H9 (cell line): ENCODE data around the gene LRRC40. TPM values are rescaled to one million over a fixed set of nuclear protein-coding genes. Genes with fewer than 3 reads are reported as not detected.

Source experiments
- DNase-seq: peaks from one replicate; pipeline ENCODE4 v3.0.0-alpha.2; 2017
- H2AFZ ChIP-seq: one replicate; pipeline ENCODE4 v1.6.1; 2013; ENCODE audit warnings: mild to moderate bottlenecking, low read length, control low read depth, moderate library complexity
- H2AK5ac ChIP-seq: 2 replicates; pipeline ENCODE4 v1.6.1; 2013; ENCODE audit warnings: low read length, control low read depth, mixed read lengths; ENCODE audit not compliant: insufficient read length
- H2BK120ac ChIP-seq: one replicate; pipeline ENCODE4 v1.6.1; 2013; ENCODE audit warnings: low read depth, mild to moderate bottlenecking, low read length, control low read depth, inconsistent platforms; ENCODE audit not compliant: poor library complexity, severe bottlenecking
- H2BK12ac ChIP-seq: 2 replicates; pipeline ENCODE4 v1.6.1; 2013; ENCODE audit warnings: low read length, control low read depth, mixed read lengths, low read depth; ENCODE audit not compliant: insufficient read length
- H2BK15ac ChIP-seq: 2 replicates; pipeline ENCODE4 v1.6.1; 2013; ENCODE audit warnings: low read depth, low read length, control low read depth
- H2BK20ac ChIP-seq: one replicate; pipeline ENCODE4 v1.6.1; 2013; ENCODE audit warnings: low read depth, mild to moderate bottlenecking, low read length, control low read depth, inconsistent platforms; ENCODE audit not compliant: poor library complexity, severe bottlenecking
- H2BK5ac ChIP-seq: 2 replicates; pipeline ENCODE4 v1.6.1; 2013; ENCODE audit warnings: low read length, control low read depth, mixed read lengths; ENCODE audit not compliant: insufficient read length
- H3K14ac ChIP-seq: 2 replicates; pipeline ENCODE4 v1.6.1; 2013; ENCODE audit warnings: low read length, control low read depth; ENCODE audit not compliant: insufficient read depth
- H3K18ac ChIP-seq: 2 replicates; pipeline ENCODE4 v1.6.1; 2013; ENCODE audit warnings: low read depth, mild to moderate bottlenecking, mixed read lengths, low read length, control low read depth; ENCODE audit not compliant: insufficient read length
- H3K23ac ChIP-seq: 2 replicates; pipeline ENCODE4 v1.6.1; 2013; ENCODE audit warnings: low read length, control low read depth, mixed read lengths, low read depth; ENCODE audit not compliant: insufficient read length
- H3K23me2 ChIP-seq: 2 replicates; pipeline ENCODE4 v1.6.1; 2013; ENCODE audit warnings: low read depth, mild to moderate bottlenecking, mixed read lengths, low read length, control low read depth; ENCODE audit not compliant: insufficient read length, poor library complexity, severe bottlenecking
- H3K27ac ChIP-seq: 2 replicates; pipeline ENCODE4 v1.5.1; 2013; ENCODE audit warnings: low read length, control low read depth, mixed read lengths, low read depth; ENCODE audit not compliant: insufficient read length
- H3K27me3 ChIP-seq: 2 replicates; pipeline ENCODE4 v1.6.1; 2013; ENCODE audit warnings: low read length, control low read depth, inconsistent platforms; ENCODE audit not compliant: insufficient read depth
- H3K4ac ChIP-seq: 2 replicates; pipeline ENCODE4 v1.6.1; 2013; ENCODE audit warnings: low read depth, mild to moderate bottlenecking, control low read depth, inconsistent platforms, low read length, moderate library complexity
- H3K4me1 ChIP-seq: 2 replicates; pipeline ENCODE4 v1.6.1; 2013; ENCODE audit warnings: low read length, control low read depth, inconsistent platforms; ENCODE audit not compliant: insufficient read depth
- H3K4me2 ChIP-seq: 2 replicates; pipeline ENCODE4 v1.6.1; 2013; ENCODE audit warnings: low read length, control low read depth, mixed read lengths; ENCODE audit not compliant: insufficient read length, insufficient read depth
- H3K56ac ChIP-seq: 2 replicates; pipeline ENCODE4 v1.6.1; 2013; ENCODE audit warnings: low read depth, mild to moderate bottlenecking, mixed read lengths, low read length, control low read depth; ENCODE audit not compliant: insufficient read length
- H3K79me1 ChIP-seq: 2 replicates; pipeline ENCODE4 v1.6.1; 2013; ENCODE audit warnings: low read depth, mild to moderate bottlenecking, moderate library complexity, low read length, control low read depth, inconsistent platforms; ENCODE audit not compliant: insufficient read depth, poor library complexity, severe bottlenecking
- H3K79me2 ChIP-seq: 2 replicates; pipeline ENCODE4 v1.6.1; 2013; ENCODE audit warnings: low read length, control low read depth, inconsistent platforms; ENCODE audit not compliant: insufficient read depth
- H3K9ac ChIP-seq: 2 replicates; pipeline ENCODE4 v1.6.1; 2013; ENCODE audit warnings: low read length, control low read depth, mixed read lengths; ENCODE audit not compliant: insufficient read length; ENCODE audit errors: extremely low read depth
- H3K9me3 ChIP-seq: one replicate; pipeline ENCODE4 v1.6.1; 2013; ENCODE audit warnings: low read depth, low read length, inconsistent platforms; ENCODE audit not compliant: control insufficient read depth
- H3T11ph ChIP-seq: one replicate; pipeline ENCODE4 v1.6.1; 2013; ENCODE audit warnings: mild to moderate bottlenecking, low read length, control low read depth, inconsistent platforms
- H4K20me1 ChIP-seq: one replicate; pipeline ENCODE4 v1.6.1; 2013; ENCODE audit not compliant: control insufficient read depth, insufficient read length, insufficient read depth
- H4K5ac ChIP-seq: 2 replicates; pipeline ENCODE4 v1.6.1; 2013; ENCODE audit warnings: low read depth, mild to moderate bottlenecking, mixed read lengths, low read length, control low read depth; ENCODE audit not compliant: insufficient read length
- H4K8ac ChIP-seq: replicated peaks from 2 replicates; pipeline ENCODE4 v1.6.1; 2013; ENCODE audit warnings: low read length, control low read depth, mixed read lengths, low read depth; ENCODE audit not compliant: insufficient read length
- H4K91ac ChIP-seq: 2 replicates; pipeline ENCODE4 v1.6.1; 2013; ENCODE audit warnings: low read depth, mild to moderate bottlenecking, moderate library complexity, mixed read lengths, low read length, control low read depth; ENCODE audit not compliant: insufficient read length
- H3K27ac Mint-ChIP-seq, 3 experiments: 2 replicates in 2 of 3; 3 replicates in 1 of 3; pipeline ENCODE4 v1.8.0; 2020 to 2021; ENCODE audit warnings: mixed read lengths in 3 of 3, mild to moderate bottlenecking in 1 of 3, moderate library complexity in 1 of 3
- H3K27me3 Mint-ChIP-seq: 2 replicates; pipeline ENCODE4 v1.8.0; 2021; ENCODE audit warnings: low read depth, mild to moderate bottlenecking, moderate library complexity, mixed read lengths
- H3K36me3 Mint-ChIP-seq, 3 experiments: 2 replicates in 2 of 3; 3 replicates in 1 of 3; pipeline ENCODE4 v1.8.0; 2020 to 2021; ENCODE audit warnings: low read depth in 3 of 3, mixed read lengths in 3 of 3; ENCODE audit not compliant: insufficient read depth in 1 of 3
- H3K4me1 Mint-ChIP-seq, 2 experiments: 2 replicates each; pipeline ENCODE4 v1.8.0; 2020; ENCODE audit warnings: mixed read lengths in 2 of 2
- H3K4me3 Mint-ChIP-seq, 2 experiments: 2 replicates in 1 of 2; 3 replicates in 1 of 2; pipeline ENCODE4 v1.8.0; 2020 to 2021; ENCODE audit warnings: mild to moderate bottlenecking in 2 of 2, mixed read lengths in 2 of 2, moderate library complexity in 1 of 2
- H3K9me3 Mint-ChIP-seq, 2 experiments: 2 replicates in 1 of 2; 3 replicates in 1 of 2; pipeline ENCODE4 v1.8.0; 2020; ENCODE audit warnings: mild to moderate bottlenecking in 2 of 2, mixed read lengths in 2 of 2, moderate library complexity in 1 of 2
- CTCF ChIP-seq: fragments of 200-600 bp; sonication (generic); conservative IDR thresholded peaks from 3 replicates; pipeline ENCODE4 v1.8.0; 2021; ENCODE audit warnings: antibody characterized with exemption, mild to moderate bottlenecking
- WGBS: extraction: QIAGEN DNeasy Blood & Tissue Kit; methylation state at CpG from one replicate; pipeline ENCODE4 v1.1.7; 2013; ENCODE audit warnings: missing lambda C conversion rate, low lambda C conversion rate, mixed read lengths; ENCODE audit not compliant: insufficient read length; ENCODE audit errors: extremely low coverage; 5-methylcytosine and 5-hydroxymethylcytosine counted together
- total RNA-seq: library from RNA; stranded (reverse); gene quantifications from 2 replicates; pipeline ENCODE4 v1.2.1, GENCODE V29; 2021

Gene LRRC40
- total RNA-seq, 1 experiment from 2014 or later, result 27.6 TPM

- Histone ChIP-seq H4K5ac (no peak overlapping the region), H3K27ac (no peak overlapping the region), H3K27me3 (no peaks in the 10 kb centered on the region), H3K9ac (no peak overlapping the region), H2AFZ (no peak overlapping the region), H3K14ac (no peak overlapping the region), H3K4ac (no peak overlapping the region), H3K79me1 (no peaks in the 10 kb centered on the region), H3K9me3 (no peaks in the 10 kb centered on the region), H3T11ph (no peak overlapping the region), H3K4me1 (no peaks in the 10 kb centered on the region), H2BK15ac (no peak overlapping the region), H2BK20ac (no peak overlapping the region), H3K4me2 (no peak overlapping the region), H2BK5ac (no peak overlapping the region), H3K56ac (no peak overlapping the region), H2AK5ac (no peak overlapping the region), H3K23ac (no peak overlapping the region), H2BK12ac (no peak overlapping the region), H4K91ac (no peak overlapping the region), H3K18ac (no peak overlapping the region), H3K23me2 (no peaks in the 10 kb centered on the region), H4K20me1 (no peaks in the 10 kb centered on the region), H4K8ac (no peak overlapping the region), H2BK120ac (no peak overlapping the region), H3K79me2 (no peaks in the 10 kb centered on the region)
- H3K4me1 Mint-ChIP-seq, result no peaks in the 10 kb centered on the region
- TF ChIP-seq CTCF, result no peak
- H3K27me3 Mint-ChIP-seq, result no peaks in the 10 kb centered on the region
- peaks cover 46 to 85% (median 76%) of the 10 kb centered on the region in 3 experiments; a peak in 6 of 7 replicates for H3K36me3 Mint-ChIP-seq
- H3K27ac Mint-ChIP-seq, result no peak overlapping the region
- no peak overlapping the region for H3K4me3 Mint-ChIP-seq
- H3K9me3 Mint-ChIP-seq, result no peaks in the 10 kb centered on the region
- no peak for DNase-seq
- WGBS, result no CpG with 5 or more reads among the region's 4 CpGs
These were observed 43.4 kb upstream of the LRRC40 start for GRCh38 chr1:70248729-70249128.
